GM18858 (cell line): ENCODE results near the gene CDC40.
A peak's percentile ranks its signal among the peaks of the same experiment; 100 is the strongest.

Experiments
- ATAC-seq: cut with Tn5 transposase; IDR thresholded peaks from one replicate; pipeline ENCODE4 v1.9.1; 2021; ENCODE audit not compliant: unreplicated experiment

CDC40 gene

DNA sequence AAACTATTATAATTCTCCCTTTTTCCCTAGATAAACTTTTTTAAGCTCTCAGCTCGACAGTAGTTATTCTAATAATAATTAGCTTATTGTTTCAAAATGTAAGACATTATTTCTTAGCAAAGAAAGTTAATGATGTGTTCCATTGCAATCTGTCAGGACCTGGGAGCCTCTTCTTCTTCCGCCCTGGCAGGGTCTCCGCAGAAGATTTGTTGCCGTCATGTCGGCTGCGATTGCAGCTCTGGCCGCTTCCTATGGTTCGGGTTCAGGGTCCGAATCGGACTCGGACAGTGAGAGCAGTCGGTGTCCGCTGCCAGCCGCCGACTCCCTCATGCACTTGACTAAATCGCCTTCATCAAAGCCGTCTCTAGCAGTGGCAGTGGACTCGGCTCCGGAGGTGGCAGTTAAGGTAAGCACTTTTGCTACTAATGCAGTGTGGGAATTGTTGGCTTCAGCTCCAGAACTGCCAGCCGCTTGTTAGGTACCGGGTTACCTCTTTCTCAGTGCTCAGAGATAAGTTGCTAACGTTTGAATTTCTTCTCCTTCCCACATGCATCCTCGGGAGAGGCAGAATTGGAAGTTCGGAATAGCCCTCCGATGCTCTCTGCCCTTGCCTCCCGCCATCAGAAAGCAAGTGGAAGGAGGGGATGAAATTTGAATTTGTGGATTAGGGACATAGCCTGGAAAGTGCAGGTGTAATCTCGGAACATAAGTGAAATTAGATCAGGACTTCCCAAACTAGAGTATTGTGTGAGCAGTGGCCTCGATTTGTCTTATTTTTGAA is at the start of gene CDC40:
Gene CDC40 (plus strand): TSS at position 200 of the 781 bp plus-strand sequence. CDS start 18 bp downstream, at position 218.
- peak; percentile 42 for ATAC-seq

DNA sequence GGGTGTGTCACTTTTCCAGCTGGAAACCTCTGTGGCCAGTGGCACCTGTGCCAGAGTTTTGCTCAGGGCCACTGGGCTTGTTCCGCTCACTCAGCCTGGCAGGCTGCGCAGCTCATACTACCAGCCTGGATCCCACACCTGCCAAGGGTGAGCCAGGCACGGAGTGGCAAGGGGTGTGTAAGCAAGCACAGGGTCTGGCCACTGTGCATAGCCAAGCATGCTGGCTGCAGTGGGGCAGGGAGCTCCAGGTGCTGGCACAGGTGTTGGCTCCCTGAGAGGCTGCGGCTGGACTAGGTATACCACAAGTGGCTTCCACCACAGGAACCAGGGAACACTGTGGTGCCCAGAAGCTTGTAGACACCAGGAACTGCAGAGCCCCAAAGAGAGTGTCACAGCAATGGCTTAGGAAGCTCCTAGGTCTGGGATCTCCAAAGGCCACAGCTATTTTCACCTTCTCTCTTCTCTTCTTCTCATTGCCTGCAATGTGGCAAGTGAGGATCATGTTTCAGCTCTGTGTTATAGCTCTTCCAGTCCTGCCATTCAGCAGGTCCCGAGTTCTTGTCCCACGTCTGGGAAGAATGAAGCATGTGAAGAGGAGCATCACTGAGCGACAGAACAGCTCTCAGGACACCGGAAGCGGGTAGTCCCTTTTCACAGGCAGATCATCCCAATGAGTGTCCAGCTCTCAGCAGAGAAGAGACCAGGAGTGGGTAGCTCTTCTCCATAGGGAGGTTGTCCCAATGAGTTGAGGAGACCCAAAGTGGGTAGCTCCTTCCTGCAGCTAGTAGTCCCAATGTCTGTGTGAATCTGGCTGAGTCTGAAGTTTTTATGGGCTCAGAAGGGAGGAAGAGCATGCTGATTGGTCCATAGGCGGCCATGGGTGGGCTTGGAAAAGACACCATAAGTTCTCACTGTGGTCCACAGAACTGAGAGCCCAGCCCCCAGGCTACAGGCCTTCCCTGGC is 42.0 kb upstream of the CDC40 start:
- no peak for ATAC-seq

DNA sequence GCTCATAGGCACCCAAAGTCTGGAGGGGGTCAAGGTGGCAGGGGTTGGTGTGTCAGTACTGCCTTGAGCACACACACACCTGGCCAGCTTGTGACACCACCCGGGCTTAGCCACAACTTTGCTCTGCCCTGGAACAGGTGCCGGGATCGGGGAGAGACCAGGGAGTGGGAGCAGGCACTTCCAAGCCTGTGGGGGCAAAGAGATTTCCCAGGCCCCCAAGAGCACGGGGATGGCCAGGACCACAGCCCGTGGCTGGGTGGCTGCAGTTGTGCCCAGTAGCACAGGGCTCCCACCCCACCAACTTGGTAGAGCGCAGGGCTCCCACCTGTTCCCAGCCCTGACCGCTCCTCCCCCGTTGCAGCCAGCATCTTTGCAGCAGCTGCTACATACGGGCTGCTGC is 41.2 kb upstream of the CDC40 start:
- ATAC-seq: no peak

DNA sequence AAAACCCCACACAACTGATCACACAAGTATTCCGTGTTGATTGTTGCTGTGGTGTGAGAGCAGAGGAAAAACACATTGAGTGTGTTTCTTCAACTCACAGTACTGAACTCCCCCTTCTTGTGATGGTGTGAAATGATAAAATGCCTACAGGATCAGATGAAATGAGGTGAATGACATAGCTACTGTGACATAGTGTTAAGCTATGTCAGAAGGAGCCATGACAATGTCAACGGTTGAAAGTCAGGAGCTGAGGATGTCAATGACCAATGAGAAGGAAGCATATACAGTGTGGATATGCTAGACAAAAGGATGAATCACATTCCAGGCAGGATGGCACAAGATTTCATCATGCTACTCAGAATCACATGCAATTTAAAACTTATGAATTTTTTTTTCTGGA is 39.6 kb upstream of the CDC40 start:
- ATAC-seq: no peak

DNA sequence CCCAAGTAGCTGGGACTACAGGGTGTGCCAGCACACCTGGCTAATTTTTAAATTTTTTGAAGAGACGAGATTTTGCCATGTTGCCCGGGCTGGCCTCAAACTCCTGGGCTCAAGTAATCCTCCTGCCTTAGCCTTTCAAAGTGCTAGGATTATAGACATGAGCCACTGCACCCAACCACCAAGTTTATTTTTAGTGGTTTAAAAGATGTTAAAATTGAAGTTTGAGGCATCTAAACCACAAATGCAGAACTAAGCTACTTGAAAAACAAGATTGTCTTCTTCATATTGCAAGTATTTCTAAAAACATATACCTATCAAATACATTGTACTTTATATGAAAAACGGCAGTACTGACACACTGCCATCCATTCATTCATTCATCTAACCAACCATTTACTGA is 32.4 kb upstream of the CDC40 start:
- ATAC-seq: no peak

DNA sequence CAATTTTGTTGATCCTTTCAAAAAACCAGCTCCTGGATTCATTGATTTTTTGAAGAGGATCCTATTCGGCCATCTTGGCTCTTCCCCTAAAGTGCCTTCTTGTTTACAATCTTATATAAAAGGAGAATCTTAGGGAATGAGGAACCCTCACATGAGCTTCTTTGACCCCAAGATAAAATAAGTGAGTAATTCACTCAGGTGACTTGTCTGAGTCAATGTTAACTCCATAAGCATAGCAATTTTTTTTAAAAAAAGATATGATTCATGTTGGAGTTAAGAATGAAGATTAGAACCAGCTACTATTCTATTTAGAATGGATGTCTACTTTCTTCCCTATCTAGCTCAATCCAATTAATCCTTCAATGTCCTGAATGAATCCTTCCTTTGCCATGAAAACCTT is 21.7 kb upstream of the CDC40 start:
- ATAC-seq: no peak

DNA sequence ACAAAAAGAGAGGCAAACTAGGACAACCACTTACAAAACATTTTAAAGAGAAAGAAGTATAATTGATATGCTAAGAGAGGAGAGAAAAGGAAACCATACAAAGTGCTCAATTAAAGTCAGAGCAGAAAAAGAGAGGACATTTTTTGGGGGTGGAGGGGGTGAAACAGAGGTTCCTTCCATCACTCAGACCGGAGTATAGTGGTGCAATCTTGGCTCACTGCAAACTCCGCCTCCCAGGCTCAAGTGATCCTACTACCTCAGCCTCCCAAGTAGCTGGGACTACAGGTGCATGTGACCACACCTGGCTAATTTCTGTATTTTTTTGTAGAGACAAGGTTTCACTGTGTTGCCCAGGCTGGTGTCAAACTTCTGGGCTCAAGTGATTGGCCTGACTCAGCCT is 10.1 kb upstream of the CDC40 start:
- ATAC-seq: no peak

DNA sequence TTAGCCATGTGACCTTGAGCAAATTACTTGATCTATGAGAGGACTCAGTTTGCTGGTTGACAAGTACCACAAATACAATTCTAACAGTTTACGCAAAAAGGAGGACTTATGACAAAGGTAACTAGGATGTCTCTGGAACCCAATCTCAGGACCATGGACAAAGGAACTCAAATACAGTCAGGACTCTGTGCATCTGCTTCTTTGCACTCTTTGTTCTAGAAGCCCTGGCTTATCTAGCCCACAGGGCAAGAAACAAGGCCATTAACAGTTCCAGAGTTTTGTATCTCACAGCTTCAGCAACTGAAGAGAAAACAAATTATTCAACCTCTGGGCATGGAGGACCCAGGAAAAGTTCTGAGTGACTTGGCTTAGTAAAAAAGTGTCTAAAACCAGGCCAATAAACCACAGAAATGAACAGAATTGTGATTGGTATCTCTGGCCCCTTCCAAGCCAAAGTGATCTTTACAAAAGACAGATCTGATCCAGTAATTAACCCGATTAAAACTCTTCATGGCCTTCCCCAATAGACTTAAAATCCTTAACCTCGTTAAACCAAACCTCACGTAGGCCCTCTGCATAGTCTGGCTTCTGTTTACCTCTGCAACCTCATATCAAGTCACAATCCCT is 6.6 kb upstream of the CDC40 start:
- ATAC-seq: no peak

DNA sequence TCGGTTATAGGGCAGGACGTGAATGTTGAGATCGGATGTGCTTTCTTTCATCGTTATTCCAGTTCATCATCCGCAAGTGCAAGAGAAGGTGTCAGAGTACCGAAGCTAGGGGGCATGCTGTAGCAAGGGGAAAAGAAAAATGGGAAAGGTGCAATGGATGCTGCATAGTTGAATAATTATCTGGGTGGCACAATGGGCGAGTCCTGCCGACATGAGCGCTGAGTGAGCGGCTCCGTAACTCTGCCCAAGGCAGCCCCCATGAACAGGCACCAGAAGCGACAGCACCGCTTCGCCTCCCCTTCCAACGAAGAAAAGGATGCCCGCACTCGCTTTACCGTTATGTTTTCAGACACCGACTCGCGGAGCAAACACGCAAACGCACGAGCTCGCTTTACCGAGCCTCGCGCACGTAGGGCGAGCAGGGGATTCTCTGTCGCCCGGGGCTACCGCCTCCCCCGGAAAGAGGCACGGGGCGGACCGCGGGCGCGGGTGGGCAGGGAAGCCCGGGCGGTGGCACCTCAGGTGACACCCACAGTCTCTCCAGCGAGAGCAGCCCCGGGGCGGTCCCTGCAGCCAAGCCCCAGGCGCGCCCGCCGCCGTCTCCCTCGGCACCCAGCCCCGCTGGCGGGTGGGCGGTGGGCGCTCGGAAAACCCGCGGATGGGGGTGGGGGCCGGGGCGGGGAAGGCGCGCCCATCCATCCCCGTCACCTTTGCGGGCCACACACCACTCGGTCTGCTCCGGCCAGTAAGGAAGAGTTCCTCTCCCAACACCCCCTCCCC is 1.4 kb upstream of the CDC40 start:
- no peak for ATAC-seq

DNA sequence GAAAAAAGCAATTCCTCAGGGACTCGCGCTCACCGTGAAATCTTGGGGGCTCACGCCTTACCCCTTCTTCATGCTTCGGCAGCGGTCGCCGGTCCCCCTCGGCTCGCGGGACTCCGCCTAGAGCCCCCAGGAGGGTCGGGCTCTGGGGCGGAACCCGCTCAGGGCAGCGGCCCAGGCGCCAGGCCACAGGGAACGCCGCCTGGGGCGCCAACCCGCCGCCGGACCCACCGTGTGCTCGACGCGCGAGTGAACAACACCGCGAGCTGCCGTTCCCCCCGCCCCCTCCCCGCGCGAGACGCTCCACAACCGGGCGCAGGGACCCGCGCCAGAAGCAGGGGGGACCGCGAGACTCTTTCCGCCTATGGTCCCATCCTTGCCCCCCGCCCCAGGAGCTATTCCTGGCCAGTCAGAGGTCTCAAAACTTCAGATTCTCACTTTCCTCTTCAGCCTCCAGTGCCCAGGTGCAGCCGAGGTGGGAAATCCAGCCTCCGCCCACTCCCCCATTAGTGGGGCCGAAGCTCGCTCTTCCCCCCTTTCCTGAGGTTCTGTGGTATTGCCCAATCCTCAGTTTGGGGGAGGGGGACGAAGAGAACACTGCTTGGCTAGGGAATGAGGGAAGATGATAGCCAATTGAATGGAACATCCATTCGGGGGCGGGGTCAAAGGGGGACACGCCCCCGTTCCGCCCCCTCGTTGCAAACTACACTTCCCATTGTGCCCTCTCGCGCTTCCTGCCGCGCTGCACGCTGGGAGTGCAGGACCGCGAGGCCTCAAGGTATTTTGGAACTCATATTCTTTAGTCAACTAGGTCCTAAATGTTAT is 610 bp upstream of the CDC40 start, which contains the start of gene WASF1:
Gene WASF1 (minus strand): TSS at position 265 of the 822 bp plus-strand sequence. CDS start 52,069 bp downstream, outside the sequence.
- ATAC-seq: peak; percentile 86

DNA sequence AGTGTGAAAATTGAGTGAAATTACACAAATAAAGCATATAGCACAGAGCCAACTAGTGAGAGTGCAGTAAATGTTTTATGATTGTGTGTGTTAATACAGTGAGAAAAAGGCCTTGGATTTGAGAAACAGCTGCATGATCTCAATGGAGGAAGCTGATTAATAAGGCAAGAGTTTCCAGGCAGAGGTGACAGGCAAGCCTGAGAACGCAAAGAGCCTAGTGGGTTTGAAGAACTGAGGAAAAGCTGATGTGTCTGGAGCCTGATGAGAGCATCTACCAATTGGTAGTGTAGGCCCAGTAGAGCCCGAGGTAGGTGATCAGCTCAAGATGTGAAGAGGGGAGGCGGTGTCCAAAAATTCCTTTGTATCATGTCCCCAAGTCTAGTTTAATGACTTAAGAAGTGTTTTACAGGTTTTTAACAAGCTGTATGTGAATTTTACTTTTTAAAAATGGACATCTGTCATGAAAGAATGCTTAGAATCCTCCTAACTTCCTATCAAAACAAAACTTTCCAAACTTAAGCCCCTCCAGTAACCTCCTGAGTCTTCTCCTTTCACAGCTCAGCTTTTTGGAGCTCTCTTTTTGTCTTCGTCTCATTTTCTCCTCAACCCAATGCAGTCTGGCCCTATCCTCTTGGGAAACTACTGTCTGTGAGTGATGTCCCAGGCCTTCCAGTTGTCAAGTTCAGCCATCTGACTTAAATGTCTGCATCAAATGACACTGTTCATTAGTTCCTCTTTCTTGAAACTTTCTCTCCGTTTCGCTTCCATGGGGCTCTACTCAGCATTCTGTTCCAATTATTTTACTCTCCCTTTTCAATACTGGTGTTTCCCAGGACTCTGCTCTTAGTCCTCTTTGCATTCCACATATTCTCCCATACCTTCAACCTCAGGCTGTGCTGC is 1.2 kb downstream of the CDC40 start:
- ATAC-seq: no peak

DNA sequence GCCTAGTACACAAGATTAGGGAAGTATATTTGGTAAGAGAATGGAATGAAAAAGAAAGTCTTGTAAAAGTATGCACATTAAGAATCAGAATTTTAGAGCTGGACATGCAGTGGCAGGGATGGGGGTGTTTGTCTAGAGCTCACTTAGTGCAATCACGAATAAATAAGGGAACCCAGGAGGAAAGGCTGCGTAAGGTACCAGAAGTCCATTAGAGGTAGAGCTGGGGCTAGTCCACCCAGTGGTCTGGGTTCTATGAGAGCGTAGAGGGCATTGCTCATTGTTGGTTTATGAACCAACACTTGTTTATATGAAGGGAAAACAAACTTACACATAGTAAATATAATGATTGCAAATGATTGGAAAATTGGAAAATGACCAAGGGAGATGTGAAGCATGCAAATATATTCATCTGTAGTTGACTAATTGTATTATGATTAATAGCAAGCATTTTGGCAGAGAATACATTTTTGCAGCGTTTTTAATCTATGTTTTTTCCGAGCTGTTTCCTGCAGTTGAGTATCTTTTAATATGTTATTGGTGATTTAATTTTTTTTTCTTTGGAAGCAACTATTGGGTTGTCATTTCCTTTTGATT is 3.2 kb downstream of the CDC40 start:
- no peak for ATAC-seq

DNA sequence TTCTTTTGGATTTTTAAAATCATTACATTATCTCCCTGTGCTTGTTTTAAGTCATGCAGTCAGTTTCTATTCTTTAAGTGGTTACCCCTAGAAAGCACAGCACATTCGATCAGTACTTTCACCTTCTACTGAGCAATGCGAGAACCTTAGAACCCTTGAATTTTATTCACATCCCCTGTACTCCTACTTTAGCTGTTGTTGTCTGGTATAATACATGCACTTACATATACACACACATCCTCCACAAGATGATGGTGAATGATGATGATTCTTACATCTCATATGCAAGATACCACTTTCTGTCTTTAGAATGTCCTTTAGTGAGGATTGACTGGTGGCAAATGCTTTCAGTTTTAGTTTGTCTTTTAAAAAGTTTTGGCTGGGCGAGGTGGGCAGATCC is 5.7 kb downstream of the CDC40 start:
- peak; percentile 53 for ATAC-seq

DNA sequence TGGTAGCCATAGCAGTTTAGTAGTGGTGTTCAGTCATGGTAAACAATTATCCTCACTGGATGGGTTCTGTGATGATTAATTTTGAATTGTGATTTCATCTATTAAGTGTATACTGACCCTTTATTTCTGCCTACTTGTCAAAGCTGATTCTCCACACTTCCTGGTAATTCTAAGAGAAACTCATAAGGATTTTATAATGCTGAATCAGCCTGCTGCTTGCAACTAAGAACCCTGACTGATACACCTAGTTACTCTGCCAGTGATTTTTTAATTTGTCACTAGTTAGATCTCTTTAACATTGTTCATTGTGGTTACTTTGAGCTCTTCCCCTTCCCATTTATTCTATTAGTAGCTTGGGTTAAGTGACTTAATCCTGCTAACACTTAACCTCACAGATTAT is 8.6 kb downstream of the CDC40 start:
- ATAC-seq: no peak

DNA sequence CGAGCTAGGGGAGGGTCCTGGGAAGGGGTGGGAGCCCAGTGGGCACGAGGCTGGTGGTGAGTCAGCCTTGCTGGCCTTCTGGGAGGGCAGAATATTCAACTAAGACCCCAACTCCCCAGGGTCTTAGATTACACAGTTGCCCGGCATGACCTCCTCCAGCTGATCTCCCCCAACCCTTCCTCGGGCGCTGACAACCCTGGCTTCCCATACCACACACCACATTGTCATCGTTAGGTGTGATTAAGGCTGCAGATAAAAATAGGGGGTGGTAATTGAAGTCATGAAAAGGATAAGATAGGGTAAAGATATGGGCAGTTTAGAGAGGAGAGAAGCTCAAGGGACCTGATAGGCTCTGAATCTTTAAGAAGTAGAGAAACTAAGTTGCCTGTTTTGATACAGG is 10.5 kb downstream of the CDC40 start:
- no peak for ATAC-seq

DNA sequence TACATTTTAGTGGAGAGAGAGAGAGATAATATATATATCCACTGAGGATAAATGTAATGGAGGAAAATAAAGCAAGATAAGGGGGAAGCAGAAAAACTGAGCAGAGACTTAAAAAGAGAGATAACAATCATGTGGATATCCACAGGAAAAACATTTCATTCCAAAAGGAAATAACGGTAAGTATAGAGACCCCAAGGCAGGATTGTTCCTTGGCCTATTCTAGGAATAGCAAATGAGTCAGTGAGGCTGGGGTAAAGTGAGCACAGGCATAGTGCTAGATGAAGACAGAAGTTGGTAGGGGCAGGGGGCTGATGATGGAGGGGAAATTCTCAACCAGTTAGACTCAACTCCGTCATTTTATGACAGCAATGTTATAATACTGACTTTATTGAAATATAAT is 11.2 kb downstream of the CDC40 start:
- no peak for ATAC-seq

DNA sequence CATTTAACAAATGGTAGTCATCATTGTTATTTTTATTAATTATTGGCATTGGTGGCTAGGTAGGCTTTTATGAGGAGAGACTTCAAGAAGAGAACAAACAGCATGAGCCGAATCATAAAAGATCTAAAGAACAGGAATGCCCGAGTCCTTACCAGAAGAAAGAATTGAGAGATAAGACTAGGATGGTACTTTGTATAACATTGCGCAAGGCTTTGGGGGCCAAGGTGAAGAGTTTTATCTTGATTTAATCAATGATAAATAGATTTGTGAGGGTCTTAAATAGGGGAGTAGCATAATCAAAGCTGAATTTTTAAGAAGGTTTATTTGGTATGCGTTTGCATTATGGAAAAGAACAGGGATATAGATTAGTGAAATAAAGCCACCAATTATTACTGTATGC is 15.4 kb downstream of the CDC40 start:
- no peak for ATAC-seq

DNA sequence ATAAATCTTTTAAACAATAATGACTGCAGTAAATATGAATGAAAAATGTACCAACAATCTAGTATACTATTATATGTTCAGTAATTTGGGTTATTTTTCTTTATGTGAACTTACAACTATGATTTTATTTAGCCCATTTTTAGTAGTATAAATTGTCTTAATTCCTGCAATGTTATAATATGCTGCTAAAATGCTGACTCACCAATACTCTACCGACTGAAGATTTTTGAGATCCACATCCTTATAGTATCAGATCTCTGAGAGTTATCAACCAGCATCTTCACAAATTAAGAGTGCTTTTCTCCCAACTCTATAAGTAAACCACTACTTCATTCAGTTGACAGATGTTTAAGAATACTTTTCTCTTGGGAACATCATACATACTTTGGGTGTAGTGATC is 16.6 kb downstream of the CDC40 start:
- ATAC-seq: no peak
